H7 (cell line): ENCODE results near the gene CCDC88B. TPM values are rescaled to one million over a fixed set of nuclear protein-coding genes. Genes with fewer than 3 reads are reported as not detected.

Experiments
- DNase-seq: peaks from one replicate; pipeline ENCODE4 v3.0.0; 2012
- H3K27me3 ChIP-seq: 2 replicates; pipeline ENCODE4 v1.6.0; 2011; ENCODE audit warnings: mild to moderate bottlenecking, low read length; ENCODE audit not compliant: control insufficient read depth, insufficient read depth
- H3K36me3 ChIP-seq: replicated peaks from 2 replicates; pipeline ENCODE4 v1.5.1; 2011; ENCODE audit warnings: low read length; ENCODE audit not compliant: control insufficient read depth, insufficient read depth
- H3K4me3 ChIP-seq: 2 replicates; pipeline ENCODE4 v1.5.1; 2011; ENCODE audit warnings: low read depth, mild to moderate bottlenecking, control low read depth, low read length, moderate library complexity; ENCODE audit not compliant: insufficient read depth
- total RNA-seq: library from RNA; depleted of rRNA; stranded (reverse); fragments of >200 nt; shearing (Covaris generic); gene quantifications from 2 replicates; pipeline ENCODE4 v1.2.3, GENCODE V29; 2014

Gene CCDC88B
- total RNA-seq, 1 experiment from 2014 or later = 7.7 TPM

DNA sequence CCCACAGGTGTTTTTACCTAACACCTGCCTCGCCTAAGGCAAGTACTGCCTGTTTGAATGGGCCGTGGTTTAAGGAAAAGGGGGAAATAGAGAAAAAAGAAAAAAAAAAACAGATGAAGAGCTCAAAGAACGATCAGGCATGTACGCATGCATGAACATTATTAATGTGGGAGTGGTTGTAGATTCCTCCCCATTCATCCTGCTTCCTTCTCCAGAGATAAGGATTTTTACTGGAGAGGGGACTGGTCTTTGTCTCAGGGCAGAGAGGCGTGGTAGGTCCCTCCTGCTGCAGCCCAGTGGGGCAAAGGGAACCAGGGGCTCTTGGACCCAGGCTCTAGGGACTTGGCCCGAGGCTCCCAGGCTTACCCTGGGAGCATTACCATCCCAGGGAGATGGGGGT lies 42.0 kb downstream of the CCDC88B start:
- no peak for DNase-seq
- Histone ChIP-seq H3K27me3 (no peaks in the 10 kb centered on the region), H3K4me3 (no peak overlapping the region), H3K36me3 (no peaks in the 10 kb centered on the region)

DNA sequence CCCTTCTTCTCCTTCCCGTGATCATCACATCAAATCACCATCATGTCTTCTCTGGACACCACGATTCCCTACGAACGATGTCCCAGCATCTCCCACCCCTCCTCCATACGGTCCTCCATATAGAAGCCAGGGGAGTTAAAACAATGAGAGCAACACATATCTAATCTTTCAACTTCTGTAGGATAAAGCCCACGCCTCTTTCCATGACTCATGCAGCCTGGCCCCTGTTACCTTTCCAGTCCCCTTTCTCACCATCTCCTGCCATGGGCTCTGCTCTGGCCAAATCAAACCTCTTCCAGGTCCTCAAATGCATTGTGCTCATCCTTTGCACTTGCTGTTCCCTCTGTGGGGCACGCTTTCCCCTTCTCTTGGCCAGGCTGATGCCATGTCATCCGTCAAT lies 42.6 kb downstream of the CCDC88B start:
- no peak for DNase-seq
- Histone ChIP-seq H3K4me3 (no peak overlapping the region), H3K36me3 (no peaks in the 10 kb centered on the region), H3K27me3 (no peaks in the 10 kb centered on the region)

DNA sequence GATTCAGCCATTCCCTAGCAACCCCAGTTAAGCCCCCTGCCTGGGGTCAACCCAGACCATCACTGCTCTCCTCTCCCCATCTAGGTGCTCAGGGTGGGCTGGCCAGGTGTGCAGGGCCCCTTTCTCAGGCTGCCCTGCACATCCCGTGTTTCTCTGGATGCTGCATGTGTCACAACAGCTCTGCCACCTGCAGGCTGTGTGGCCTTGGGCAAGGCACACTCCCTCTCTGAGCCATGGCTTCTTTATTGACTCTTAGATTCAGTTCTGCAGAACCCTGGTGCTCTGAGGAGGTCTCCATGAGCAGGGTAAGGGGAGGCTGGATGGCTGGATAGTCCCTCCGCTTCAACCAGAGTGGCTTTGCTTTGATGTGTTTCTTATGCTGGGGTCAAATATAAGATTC lies 43.6 kb downstream of the CCDC88B start:
- no peaks in the 10 kb centered on the region for H3K36me3 ChIP-seq
- DNase-seq = no peak

DNA sequence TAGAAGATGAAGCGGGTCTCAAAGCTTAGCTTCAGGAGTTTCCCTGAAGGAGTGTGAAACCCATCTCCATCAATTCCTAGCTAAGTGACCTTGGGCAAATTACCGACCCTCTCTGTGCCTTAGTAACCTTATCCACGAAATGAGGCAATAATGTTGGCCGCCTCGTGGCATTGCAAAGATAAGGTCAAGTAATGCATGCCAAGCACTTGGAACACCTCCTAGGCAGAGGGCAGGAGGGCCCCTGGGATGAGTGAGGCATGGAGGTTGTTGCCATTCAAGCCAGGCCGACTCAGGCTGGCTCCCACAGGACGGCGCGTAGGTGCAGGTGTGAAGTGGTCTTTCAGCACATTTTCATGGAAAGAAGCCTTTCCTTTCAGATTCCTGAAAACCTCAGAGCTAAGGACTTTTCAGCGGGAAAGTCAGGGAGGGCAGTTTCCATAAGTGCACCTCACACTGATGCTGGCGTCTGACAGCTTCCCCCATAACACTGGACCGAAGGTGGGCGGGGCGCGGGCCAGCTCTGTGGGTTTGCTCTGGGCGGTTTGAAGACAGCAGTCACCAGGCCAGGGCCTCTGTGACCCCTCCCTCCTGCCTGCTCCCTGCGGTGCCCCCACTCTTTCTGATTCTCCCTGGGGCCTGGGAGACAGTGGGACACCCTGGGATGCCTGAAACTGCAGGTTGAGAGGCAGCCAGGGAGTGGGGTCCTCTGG lies 44.2 kb downstream of the CCDC88B start:
- Histone ChIP-seq H3K36me3 (no peaks in the 10 kb centered on the region), H3K27me3 (no peaks in the 10 kb centered on the region), H3K4me3 (no peak overlapping the region)
- peak; percentile 47 for DNase-seq

More for the DNA sequence above, 43.6 kb downstream of the CCDC88B start:
- Histone ChIP-seq H3K4me3 (no peak overlapping the region), H3K27me3 (no peaks in the 10 kb centered on the region)

DNA sequence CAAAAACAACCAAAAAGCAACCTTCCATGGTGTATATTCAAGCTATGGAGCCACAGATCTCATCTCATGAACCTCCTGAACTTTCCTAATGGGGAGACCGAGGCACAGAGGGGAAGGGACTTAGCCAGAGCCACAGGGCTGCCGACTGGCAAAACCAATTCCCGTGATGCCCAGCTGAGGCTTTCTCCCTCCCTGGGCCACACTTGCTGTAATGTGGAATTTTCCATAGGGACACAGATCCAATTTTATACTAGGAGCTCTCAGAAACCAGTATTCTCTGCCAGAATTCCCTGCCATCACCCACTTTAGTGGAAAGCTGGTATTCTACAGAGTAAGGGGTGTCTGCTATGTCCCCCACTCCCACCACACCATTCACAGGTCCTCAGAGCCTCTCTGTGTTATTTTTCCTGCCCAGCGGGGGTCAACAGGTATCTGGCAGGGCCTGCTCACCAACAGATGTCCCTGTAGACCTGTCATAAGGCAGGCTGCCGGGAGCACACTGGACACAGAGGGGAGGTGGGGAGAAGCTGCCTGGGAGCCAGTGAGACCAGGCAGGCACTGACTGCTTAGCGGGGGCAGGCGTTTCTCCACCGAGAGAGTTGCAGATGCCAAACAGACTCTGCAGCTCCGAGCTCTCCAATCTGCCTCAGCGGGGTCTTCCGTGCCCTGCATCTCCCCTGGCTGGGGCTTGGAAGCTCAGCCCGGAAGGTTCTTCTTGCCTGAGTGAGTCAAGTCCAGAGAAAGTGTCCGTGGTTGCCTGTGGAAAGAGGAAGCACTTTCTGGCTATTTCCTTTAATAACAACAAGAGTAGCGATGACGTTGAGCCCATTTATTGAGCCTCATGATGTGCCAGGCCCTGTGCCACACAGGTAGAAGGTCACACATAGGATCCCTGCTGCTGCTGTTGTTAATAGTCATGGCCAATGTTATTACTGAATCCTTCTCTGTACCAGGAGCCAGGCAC lies 45.3 kb downstream of the CCDC88B start:
- Histone ChIP-seq H3K27me3 (no peaks in the 10 kb centered on the region), H3K4me3 (no peak overlapping the region), H3K36me3 (no peaks in the 10 kb centered on the region)
- peak; percentile 50 for DNase-seq

DNA sequence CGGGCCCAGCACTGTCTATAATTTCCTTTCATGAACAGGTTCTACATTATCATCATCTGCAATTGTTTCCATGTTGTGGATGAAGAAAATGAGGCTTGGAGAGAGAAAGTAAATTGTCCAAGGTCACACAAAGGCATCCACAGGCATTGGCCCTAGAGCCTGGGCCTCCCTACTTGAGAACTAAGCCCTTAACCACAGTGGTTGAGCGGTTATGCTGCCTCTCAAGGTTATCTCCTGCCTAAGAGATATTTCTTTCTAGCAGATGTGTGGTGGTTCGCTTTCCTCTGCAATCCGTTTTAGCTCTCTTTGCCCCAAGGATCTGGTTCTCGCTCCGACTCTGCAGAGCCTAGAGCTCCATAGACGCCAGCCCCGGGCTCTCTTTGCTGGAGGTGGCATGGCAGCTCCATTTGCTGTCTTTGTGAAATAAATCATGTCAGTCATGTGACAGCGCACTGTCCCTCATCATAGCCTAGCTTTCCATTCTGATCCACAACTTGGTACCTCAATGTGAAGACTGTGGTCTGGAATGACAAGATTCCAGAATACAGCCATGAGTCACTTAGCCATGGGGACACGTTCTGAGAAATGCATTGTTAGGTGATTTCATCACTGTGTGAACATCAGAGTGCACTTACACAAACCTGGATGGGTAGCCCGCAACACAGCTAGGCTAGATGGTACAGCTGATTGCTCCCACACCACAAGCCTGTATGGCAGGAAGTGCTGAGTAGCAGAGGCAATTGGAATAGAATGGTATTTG lies 46.1 kb downstream of the CCDC88B start:
- Histone ChIP-seq H3K36me3 (no peaks in the 10 kb centered on the region), H3K27me3 (no peaks in the 10 kb centered on the region), H3K4me3 (no peak overlapping the region)
- DNase-seq = no peak

DNA sequence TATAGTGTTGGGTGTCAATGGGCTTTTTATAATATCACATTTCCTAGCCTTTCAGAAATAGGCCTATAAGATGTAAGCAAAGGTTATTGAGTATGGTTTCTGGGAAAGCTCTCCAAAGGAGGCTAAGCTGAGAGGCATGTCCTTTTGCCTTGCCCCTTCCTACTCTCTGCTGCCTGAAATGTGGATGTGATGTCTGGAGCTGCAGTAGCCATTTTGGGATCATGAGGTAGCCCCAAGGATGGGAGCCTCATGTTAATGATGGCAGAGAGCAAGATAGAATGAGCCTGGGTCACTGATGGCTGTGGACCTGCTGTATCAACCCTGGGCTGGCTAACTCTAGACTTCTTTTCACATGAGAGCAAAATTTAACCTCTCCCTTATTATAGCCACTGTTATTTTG lies 47.9 kb downstream of the CCDC88B start:
- DNase-seq = no peak
- no peak overlapping the region for H3K4me3 ChIP-seq
- H3K36me3 ChIP-seq = no peaks in the 10 kb centered on the region
- H3K27me3 ChIP-seq = no peaks in the 10 kb centered on the region

DNA sequence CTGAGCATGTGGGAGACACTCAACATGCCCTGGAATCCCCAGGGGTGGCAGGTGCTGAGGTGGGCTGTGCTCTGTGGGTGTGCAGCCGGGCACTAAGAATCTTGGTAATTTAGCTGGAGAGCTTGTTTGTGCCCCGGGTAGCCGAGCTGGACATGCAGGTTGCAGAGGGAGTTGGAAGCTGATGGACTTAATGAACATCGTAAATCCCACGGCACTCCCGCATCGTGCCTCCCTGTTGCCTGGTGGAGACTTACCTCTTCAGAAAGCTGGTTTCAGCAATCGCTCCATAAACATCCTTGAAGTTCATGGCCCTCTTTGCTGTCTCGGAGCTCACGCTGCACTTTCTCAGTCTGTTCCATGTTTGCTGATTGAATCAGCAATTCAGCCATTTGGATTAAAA lies 48.9 kb downstream of the CCDC88B start:
- Histone ChIP-seq H3K4me3 (no peak overlapping the region), H3K27me3 (no peaks in the 10 kb centered on the region), H3K36me3 (no peaks in the 10 kb centered on the region)
- DNase-seq = no peak

DNA sequence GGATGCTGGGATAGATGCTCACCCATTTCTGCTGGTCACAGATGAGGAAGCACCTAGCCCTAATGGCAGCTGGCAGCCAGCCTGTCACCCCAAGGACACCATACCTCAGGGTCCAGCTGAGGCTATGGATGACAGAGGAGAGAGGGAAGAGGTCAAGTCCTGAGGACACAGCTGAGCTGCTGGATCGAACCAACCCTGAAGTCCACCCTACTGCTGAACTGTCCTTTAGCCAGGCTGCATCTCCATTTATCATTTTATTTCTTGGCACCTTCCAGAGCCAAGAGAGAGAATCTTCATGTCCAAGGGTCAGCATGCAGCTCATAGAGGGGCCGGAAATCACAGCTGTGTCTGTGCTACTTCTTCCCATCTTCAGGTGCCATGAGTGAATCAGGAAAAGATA lies 49.8 kb downstream of the CCDC88B start:
- Histone ChIP-seq H3K36me3 (no peaks in the 10 kb centered on the region), H3K4me3 (no peak overlapping the region), H3K27me3 (no peaks in the 10 kb centered on the region)
- DNase-seq = no peak

DNA sequence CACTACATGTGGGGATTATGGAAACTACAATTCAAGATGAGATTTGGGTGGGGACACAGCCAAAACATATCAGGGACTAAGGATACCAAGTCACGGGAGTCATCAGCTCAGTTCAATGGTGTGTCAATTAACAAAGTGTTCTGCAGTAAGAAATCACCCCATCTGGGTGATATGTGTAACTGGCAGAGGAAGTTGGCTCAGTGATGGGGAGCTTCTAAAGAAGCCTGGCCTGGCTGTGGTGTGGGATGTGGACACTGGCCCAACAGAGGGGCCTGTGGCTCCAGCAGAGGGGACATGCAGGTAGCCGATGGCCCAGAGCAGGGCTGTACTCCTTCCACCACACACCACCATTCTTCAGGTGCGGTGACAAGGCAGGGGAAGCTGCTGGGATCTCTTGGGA lies 50.6 kb downstream of the CCDC88B start:
- H3K27me3 ChIP-seq = no peaks in the 10 kb centered on the region

DNA sequence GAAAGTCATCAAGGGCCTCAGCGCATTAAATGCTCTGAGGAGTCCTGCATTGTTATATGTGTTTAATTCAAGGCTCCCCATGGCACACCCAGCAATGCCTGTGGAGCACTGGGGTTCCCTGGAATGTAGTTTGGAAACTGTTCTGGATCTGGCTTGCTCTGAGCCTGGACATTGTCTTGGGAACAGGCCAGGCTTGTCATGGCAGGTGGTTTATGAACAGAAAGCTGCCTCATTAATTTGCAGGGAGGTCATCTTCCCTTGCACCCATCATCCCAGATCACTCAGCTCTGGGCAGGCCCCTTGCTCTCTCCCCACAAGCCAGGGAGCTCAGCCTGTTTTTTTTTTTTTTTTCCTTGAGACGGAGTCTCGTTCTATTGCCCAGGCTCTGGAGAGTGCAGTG lies 51.8 kb downstream of the CCDC88B start:
- H3K27me3 ChIP-seq = no peaks in the 10 kb centered on the region
- no peak for DNase-seq
- no peaks in the 10 kb centered on the region for H3K36me3 ChIP-seq
- H3K4me3 ChIP-seq = no peak overlapping the region

More for the DNA sequence above, 50.6 kb downstream of the CCDC88B start:
- no peaks in the 10 kb centered on the region for H3K36me3 ChIP-seq
- no peak for DNase-seq
- no peak overlapping the region for H3K4me3 ChIP-seq

DNA sequence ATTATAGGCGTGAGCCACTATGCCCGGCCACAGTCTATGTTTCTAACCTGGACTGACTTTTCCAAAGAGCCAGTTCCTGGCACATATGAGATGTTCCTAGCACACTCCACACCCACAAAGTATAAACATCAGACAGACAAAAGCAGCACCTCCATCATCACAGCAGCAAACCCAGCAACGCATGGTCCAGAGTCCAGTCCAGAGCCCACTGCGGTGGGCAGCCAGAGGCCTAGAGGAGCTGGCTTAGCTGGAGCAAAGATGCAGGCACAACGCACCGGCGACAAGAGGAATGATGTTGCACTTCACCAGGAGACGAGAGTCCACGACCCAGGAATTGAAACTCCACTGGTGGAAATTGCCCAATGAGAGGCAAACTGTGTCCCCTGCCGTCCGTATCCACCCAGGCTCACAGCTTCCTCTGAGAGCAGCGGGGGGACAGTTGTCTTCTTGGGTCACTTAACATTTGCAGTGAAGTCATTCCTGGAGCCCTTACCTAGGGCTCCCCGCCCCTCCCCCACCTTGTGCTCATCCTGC lies 55.6 kb downstream of the CCDC88B start:
- no peak for DNase-seq
- Histone ChIP-seq H3K4me3 (no peak overlapping the region), H3K27me3 (no peaks in the 10 kb centered on the region), H3K36me3 (no peaks in the 10 kb centered on the region)

DNA sequence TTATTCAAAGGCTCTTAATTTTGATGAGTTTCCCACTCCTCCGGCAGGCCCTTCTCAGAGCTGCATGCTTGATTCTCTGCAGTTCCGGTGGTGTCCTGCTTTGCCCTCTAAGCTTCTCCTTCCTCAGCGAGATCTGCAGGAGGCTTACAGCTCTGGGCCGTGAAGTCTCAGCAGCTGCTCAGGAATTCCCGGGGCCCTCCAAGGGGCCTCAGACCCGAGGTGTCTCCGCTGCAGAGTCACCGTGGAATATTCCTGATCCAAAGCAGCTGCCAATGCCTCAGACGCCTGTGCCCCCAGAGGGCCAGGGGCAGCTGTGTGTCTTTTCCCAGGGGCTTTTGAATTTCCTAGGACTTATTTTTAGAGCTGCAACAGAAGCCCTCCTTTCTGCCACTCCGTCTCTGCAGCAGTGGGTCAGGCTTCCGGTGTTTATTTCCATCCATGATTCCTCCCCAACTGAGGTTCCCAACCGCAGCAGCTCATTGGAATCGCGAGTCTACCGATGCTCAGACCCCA lies 56.1 kb downstream of the CCDC88B start:
- no peak overlapping the region for H3K4me3 ChIP-seq
- no peaks in the 10 kb centered on the region for H3K27me3 ChIP-seq
- peak; percentile 75 for DNase-seq

DNA sequence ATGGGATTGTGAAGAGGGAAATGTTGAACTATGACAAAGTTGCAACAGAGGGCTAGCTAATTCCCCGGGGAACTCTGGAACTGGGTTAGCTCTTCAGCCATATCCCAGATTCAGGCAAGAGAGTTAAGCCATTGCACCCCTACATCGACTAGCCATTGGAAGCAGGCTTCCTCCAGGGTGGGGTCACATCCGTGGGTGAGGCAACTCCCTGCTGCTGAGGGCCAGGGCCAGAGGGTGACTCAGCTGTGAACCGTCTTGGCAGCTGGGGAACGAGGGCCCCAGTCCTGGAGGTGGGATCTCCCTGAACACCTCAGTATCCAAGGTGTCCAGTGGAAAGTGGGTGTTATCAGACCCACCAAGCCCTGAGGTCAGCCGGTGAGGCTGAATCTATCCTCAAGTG lies 60.1 kb downstream of the CCDC88B start:
- H3K4me3 ChIP-seq = no peak overlapping the region
- DNase-seq = no peak
- no peaks in the 10 kb centered on the region for H3K36me3 ChIP-seq
- no peaks in the 10 kb centered on the region; the same call in 1 of the 2 replicates for H3K27me3 ChIP-seq

More for the DNA sequence above, 56.1 kb downstream of the CCDC88B start:
- no peaks in the 10 kb centered on the region for H3K36me3 ChIP-seq
